Measurements from ENCODE around the gene NUTM2B.
"Not testable (repeated sequence)": the region's sequence is repeated elsewhere in the genome, so short reads cannot be mapped to it uniquely, and the experiment has no call there.

NUTM2B gene

GRCh38 chr10:79753601-79754000, 50.6 kb downstream of the NUTM2B start:
- not testable (repeated sequence) for DNase-seq

- DNase-seq = not testable (repeated sequence)
Observed at GRCh38 chr10:79758297-79758993, 55.4 kb downstream of the NUTM2B start.
